NCI-H2081 treated with DMSO at 0.1 percent for 48 hours (cell line): ENCODE data around the gene TMCO6.
A peak's percentile ranks its signal among the peaks of the same experiment; 100 is the strongest.

Source experiments
- DNase-seq: peaks from one replicate; lab custom pipeline; 2025; lab: John Stamatoyannopoulos, UW

TMCO6 gene

GRCh38 chr5:140673187-140673976, 34.1 kb downstream of the TMCO6 start, which contains the start of gene DND1:
TSS of gene DND1 (minus strand) at chr5:140673576. CDS start at chr5:140673542, 34 bp downstream.
- DNase-seq, result no peak

GRCh38 chr5:140674211-140674610, 35.0 kb downstream of the TMCO6 start:
- DNase-seq, result no peak

GRCh38 chr5:140674629-140675028, 35.4 kb downstream of the TMCO6 start:
- DNase-seq, result no peak

GRCh38 chr5:140677947-140678346, 38.7 kb downstream of the TMCO6 start:
- no peak for DNase-seq

GRCh38 chr5:140678993-140679392, 39.7 kb downstream of the TMCO6 start:
- DNase-seq, result no peak

GRCh38 chr5:140690376-140690932, 51.2 kb downstream of the TMCO6 start:
- DNase-seq, result no peak

- peak; percentile 47 for DNase-seq
Observed at GRCh38 chr5:140690941-140691924, 52.0 kb downstream of the TMCO6 start, which contains the start of the genes HARS1 and HARS2. TSS of gene HARS1 (minus strand) at chr5:140691370. CDS start at chr5:140691304, 66 bp downstream. TSS of gene HARS2 (plus strand) at chr5:140691455. CDS start at chr5:140691649, 194 bp downstream.

- DNase-seq, result no peak
Observed at GRCh38 chr5:140694276-140694675, 55.0 kb downstream of the TMCO6 start.
